Lung microvascular endothelial cell (primary cell): Measurements from ENCODE around the gene TSPAN10. TPM values are rescaled to one million over a fixed set of nuclear protein-coding genes. Genes with fewer than 3 reads are reported as not detected.
A peak's percentile ranks its signal among the peaks of the same experiment; 100 is the strongest.
"Not testable (repeated sequence)": the region's sequence is repeated elsewhere in the genome, so short reads cannot be mapped to it uniquely, and the experiment has no call there.

Source experiments
- DNase-seq, 2 donors: peaks; one replicate each; pipeline versions ENCODE4 v3.0.0 to v3.0.0-alpha.2; 2010; ENCODE audit warnings: low read depth in 2 of 2
- total RNA-seq: library from RNA; depleted of rRNA; stranded (reverse); fragments of >200 nt; gene quantifications from 2 replicates; pipeline ENCODE4 v1.2.1, GENCODE V29; 2014

Gene TSPAN10
- 0.22 and 0.99 TPM in 2 replicates for total RNA-seq

GRCh38 chr17:81636505-81637288, at the start of gene TSPAN10, which contains the start of gene NPLOC4:
Gene TSPAN10, plus strand, starts transcription at chr17:81637196. Its CDS starts 5,217 bp downstream, at chr17:81642413.
Gene NPLOC4, minus strand, starts transcription at chr17:81637112. Its CDS starts 182 bp downstream, at chr17:81636930.
- peak; percentile 84 to 89 for DNase-seq

- DNase-seq, result no peak
Measured at GRCh38 chr17:81589612-81590011, 47.4 kb upstream of the TSPAN10 start.

DNA sequence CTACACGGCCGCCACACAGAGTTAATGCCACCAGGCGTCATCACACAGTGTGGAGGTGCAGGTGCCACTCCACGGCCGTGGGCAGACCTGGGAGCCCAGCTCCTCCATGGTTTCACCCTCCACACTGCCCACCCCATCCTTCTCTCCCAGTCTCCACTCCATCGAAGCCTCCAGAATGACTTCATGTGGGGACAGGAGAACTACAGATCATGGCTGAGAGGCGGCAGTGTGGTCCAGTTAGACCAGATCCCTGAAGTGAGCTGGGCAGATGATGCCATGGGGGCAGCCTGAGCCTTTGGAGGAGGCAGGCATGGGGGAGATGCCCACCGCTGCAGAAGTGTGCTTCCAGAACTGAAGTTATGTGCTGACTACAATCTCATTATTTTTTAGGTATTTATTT, 46.9 kb upstream of the TSPAN10 start:
- DNase-seq, result no peak

GRCh38 chr17:81591971-81592370, 45.0 kb upstream of the TSPAN10 start:
- DNase-seq, result no peak

- DNase-seq, result no peak
Measured at GRCh38 chr17:81593105-81593871, 43.7 kb upstream of the TSPAN10 start.

- peak; percentile 37 to 74 for DNase-seq
Measured at GRCh38 chr17:81599719-81600486, 37.1 kb upstream of the TSPAN10 start.

DNA sequence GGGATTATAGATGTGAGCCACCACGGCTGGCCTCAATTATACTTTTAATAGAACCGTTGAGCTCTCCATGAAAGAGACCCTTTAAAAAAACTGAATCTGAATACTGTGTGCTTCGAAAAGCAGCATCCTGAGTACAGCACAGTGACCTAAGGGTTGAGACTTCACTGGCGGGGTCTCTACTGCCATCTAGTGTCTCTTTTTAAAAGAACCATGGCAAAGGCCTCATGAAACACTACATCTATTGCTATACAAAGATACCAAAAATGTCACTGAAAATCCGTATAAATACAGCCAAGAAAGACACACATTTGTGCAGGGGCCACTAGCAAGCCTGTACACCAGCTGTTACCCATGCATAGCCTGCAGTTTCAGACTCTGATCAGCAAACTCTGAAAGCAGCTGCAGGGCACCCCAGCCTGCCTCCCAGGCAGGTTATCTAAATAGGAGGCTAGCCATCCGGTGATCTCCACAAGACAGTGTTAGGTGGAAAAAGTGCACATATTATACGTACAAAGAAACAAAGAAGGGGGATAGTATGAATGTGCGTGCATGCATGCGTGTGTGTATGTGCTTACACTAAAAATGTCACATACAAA, 35.4 kb upstream of the TSPAN10 start:
- DNase-seq, result peak; percentile 81

- DNase-seq, result no peak
Measured at GRCh38 chr17:81603846-81604610, 33.0 kb upstream of the TSPAN10 start.

- DNase-seq, result no peak
Measured at GRCh38 chr17:81607431-81607830, 29.6 kb upstream of the TSPAN10 start.

DNA sequence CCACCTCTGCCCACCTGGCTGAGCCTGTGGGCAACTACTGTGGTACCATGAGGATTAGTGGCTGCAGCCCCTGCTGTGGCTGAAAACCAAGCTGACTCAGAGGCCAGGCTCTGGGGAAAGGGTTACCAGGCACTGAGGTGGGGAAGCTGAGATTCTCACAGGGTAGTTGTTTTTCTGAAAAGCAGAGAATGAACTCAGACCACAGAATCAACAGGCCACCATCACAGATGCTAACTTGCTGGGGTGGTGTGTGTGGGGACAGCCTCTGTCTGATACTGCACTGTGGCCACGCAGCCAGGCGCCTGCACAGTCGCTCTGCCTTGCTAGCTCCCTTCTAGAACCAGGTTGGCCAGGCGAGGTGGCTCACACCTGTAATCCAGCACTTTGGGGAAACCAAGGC, 28.9 kb upstream of the TSPAN10 start:
- DNase-seq, result no peak

GRCh38 chr17:81608605-81609004, 28.4 kb upstream of the TSPAN10 start:
- no peak for DNase-seq

- DNase-seq, result no peak
Measured at GRCh38 chr17:81609541-81610311, 27.3 kb upstream of the TSPAN10 start.

DNA sequence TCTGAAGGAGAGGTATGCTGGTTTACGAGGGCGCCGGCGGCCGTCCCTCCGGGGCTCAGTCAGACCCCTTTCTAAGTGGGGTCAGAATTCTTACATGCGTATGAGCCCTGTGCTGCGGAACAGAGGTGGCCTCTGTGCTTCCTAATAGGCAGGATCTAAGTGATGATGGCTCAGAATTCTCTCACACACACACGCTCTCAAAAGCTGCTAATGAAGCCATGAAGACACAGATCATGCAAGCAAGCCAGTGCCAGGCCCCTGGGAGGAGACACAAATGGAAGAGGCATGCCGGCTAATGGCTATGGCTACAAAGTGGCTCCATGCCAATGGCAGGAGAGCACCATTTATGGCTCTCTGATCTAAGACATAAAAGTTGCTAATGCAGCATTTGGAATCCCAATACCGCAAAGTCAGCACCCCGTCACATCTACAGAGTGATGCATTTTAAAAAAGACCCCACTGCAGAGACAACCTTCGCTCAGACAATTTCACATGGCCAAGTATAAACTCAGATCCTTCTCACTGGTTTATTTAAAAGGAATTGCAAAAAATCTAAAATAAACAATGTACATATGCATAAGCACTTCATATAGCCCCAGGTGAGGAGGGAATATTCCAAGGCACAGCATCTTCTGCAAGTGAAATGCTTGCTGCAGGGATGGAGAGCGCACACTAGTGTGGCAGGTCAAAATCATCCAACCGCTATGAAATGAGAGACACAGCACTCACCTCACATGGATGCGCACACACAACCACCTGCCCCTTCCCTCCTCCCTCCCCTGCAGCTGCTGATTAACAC, 24.6 kb upstream of the TSPAN10 start:
- DNase-seq, result no peak

- no peak for DNase-seq
Measured at GRCh38 chr17:81615401-81615930, 21.5 kb upstream of the TSPAN10 start.

GRCh38 chr17:81616877-81617276, 20.1 kb upstream of the TSPAN10 start:
- no peak for DNase-seq

DNA sequence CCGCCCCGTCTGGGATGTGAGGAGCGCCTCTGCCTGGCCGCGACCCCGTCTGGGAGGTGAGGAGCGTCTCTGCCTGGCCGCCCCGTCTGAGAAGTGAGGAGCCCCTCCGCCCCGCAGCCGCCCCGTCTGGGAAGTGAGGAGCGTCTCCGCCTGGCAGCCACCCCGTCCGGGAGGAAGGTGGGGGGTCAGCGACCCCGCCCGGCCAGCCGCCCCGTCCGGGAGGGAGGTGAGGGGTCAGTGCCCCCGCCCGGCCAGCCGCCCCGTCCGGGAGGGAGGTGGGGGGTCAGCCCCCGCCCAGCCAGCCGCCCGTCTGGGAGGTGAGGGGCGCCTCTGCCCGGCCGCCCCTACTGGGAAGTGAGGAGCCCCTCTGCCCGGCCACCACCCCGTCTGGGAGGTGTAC, 18.7 kb upstream of the TSPAN10 start:
- not testable (repeated sequence) for DNase-seq

- DNase-seq, result peak in 1 of 2 donors; percentile 60
Measured at GRCh38 chr17:81621494-81622130, 15.4 kb upstream of the TSPAN10 start.

DNA sequence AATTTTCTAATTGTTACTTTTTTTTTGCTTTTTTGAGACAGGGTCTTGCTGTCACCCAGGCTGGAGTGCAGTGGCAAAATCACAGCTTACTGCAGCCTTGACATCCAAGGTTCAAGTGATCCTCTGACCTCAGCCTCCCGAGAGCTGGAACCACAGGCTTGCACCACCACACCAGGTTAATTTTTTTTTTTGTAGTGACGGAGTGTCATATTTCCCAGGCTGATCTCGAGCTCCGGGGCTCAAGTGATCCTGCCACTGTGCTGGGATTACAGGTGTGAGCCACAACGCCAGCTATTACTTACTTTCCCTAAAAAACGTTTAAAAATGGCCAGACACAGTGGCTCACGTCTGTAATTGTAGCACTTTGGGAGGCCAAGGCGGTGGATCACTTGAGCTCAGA, 6.7 kb upstream of the TSPAN10 start:
- DNase-seq, result no peak
